CD4-positive, alpha-beta T cell treated with Interleukin-1 beta for 1 hour (primary cell): ENCODE data around the gene PRLHR.

Experiments
- DNase-seq, 2 donors: peaks; one replicate each; pipeline ENCODE4 v3.0.0-alpha.2; 2020 to 2022

PRLHR gene

DNA sequence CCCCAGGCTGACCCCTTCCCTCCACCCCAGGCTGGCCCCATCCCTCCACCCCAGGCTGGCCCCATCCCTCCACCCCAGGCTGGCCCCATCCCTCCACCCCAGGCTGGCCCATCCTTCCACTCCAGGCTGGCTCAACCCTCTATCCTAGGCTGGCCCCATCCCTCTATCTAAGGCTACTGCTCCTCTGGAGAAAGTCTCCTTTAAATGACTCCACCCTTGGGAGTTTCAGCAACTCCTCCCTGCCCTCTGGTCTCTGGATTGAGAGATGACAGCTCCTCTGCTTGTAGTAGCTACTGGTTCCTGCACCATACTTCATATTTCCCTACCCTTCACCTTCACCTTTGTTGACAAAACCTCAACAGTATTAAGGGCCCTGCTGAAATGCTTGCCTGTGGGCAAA is 8.5 kb downstream of the PRLHR start:
- no peak for DNase-seq

DNA sequence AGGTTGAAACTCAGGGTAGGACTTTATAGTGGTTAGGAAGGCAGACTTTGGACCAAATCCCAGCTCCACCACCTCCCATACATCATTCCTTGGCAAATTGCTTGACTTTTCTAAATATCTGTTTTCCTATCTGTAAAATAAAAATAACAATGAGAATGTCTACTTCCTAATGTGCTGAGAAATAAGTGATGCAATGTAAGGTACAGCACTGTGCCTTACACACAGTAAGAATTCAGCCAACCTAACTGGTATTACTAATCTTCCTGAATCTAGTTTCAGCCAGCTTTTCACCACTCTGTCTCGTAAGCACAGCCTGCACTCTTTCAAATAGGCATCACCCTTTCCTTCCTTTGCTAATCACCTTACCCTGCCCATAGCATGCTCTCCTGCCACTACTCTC is 9.7 kb downstream of the PRLHR start:
- no peak for DNase-seq

DNA sequence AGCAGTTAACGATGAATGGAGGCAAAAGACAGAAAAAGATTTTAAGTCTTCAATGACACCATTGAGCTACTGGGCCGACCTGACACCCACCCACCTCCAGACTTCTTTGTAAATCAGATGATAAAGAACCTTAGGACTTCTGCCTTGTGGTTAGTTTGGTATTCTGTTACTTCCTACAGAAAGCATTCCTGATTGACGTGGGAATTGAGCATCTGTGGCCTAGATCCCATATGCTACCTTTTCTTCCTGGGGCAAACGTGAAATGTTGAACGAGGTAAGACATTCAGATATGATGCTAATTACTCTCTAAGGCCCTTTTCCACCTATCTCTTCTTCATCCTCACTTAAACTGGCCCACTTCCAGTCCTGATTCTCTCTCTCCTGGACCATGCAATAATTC is 10.2 kb downstream of the PRLHR start:
- DNase-seq: no peak

DNA sequence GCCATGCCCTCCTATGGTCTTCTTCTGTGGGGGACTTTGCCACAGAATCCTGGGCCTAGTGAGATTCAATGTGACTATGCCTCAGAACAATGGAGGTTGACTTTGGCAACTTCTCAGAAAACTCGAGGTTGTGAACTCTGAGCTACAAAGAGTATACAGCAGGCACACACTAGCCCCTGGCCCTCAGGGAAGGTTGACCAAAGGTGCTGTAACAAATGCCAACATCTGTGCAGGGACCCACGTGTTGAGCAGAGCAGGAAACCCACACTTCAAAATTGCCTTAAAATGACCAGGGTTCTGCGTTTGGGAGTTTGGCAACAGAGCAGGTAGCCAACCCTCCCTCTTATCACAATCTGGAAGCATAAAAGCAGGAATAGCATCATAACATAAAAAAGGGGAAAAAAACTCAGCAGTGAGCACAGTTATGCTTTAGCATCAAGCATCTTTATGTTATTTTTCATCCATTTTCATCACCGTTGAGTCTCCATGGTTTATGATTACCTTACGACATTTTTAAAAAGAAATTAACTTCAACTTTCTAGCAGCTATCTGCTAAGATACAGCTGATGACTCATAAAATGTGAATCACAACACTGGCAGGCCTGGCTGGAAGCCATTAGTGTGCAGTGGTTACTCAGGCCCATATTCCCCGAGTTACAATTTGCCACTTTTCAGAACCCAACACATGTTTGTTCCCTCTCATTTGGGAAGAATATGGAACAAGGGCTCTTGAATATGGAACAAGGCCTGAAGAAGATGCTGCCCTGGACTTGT is 11.1 kb downstream of the PRLHR start:
- DNase-seq: no peak

DNA sequence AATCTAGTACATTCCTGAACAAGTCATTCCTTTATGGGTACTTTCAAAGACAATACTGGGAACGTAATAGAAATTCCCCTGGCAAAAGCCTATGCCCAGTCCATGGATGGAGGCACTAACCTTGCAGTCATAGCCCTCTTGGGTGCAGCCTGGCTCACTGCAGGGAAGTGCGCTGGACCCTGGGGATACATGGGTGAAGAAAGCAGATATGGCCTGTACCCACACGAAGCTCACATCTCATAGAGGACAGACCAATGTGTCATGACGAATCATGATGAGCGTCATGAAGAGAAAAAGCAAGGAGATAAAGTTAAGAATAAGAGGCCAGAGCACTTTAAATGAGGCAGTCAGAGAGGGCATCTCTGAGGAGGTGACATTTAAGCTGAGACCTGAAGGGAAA is 11.8 kb downstream of the PRLHR start:
- no peak for DNase-seq

DNA sequence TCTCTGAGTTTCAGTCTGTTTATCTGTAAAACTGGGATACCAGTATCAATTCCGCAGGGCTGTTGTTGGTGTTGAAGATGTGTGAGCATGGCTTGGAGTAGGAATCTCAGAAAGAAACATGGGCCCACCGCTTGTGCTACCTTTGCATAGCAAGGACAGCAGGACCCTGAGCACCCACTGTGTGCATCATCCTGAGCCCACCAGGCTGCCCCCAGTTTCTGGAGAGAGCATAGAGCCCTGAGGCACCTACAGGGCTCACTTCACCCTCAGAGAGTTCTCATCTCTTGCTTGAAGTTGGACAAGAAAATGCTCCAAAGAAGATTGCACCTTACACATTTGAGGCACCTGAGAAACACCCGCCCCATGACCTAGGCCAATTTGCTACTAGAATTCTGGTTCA is 12.9 kb downstream of the PRLHR start:
- no peak for DNase-seq

DNA sequence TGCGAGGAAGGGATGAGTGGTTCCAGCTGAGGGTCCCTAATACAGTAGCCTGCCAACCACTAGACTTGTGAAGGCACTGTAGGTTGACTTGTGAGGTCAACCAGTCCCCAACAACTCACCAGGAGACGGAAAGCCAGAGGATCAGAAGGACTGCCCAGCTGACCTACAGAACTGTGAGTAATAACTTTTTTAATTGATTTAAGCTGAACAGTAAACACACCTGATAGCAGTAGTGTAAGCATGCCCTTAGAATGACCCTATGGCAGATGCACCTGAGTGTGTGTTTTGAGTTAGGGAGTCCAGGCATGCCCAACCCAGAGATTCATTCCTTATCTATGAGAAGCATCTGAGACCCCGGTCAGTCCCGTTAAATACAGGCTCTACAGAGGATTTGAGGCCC is 14.1 kb downstream of the PRLHR start:
- DNase-seq: no peak

DNA sequence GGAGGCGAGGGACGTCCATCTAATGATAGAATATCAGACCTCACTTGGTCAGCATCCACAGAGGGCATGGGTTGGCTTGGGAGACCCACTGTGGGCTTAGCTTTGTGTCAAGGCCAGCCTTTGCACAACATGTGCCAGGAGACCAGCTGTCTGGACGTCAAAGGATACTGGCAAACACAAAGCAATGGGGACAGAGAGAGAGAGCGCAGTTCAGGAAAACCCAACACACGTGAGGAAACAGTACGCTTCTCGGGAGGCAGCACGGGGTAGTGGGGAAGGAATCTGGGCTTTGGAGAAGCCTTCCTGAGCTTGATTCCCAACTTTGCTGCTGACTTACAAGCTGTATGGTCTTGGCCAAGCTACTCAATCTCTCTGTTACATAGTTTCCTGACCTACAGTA is 14.7 kb downstream of the PRLHR start:
- DNase-seq: no peak

DNA sequence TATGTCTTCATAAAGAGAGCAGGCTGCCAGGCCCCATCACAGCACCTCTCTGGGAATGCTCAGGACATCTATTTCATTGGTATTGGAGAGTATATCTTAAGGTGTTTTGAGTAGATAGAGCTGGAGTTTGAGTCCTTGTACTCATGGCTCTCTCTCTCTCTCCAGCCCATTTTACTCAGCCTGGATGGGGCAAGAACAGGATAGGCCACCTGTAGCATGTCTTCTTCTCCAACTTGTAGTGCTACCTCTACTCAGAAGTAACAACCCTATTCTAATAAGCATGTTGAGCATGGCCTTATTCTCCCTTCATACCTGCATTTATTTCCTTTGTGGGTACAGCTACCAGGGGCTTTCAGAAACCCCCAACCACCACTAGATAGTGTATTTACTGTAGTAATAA is 21.9 kb downstream of the PRLHR start:
- no peak for DNase-seq

DNA sequence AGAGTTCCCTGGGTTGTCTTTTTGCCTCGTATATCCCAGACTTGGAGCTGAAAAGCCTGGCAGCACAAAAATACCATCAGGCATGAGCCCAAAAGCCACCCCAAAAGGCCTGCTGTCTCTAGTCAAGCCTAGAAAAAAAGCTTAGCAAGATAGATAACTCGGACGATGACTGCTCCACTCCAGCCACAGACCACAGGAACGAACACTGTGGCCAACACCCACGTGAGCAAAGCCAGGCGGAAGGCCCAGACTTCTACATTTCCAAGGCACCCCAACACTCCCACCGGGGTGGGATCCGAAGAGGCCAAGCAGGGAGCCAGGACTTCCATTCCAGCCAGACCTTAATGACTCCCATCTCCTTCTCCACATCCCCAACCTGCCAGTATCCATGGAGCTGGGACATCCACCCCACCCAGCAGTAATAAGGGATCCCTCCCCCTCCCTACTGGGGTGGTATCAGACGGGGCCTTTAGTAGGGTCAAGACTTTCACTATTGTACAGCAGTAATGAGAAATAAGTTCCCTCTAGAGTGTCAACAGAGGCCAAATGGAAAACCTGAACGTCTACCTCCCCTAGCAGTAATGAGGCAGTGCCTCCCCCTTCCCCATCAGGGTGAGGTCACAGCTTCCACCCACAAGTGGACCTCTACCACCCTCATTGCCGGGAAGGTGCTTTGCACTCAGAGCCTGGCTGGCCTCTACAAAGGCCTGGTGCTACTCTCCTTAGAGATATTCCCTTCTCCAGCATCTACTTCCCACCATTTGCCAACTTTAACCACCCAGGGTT is 23.0 kb downstream of the PRLHR start:
- no peak for DNase-seq

DNA sequence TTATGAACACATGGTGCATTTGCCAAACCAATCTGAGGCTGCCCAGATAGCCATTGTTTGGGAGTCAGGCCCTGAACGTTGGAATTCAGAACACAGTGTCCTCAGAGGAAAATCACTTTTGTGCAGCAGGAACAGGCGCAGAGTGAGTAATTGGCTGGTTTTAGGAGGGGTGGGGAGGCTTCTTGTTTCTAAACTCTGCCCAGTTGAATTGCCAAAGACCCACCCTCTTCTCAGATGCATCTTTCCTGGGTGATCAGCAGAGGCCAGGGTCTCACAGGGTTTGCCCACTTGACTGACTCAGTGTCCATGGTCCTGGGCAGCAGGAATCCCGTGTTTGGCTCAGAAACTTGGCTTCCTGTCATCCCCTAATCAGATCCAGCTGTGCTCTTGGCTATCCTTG is 24.3 kb downstream of the PRLHR start:
- no peak for DNase-seq

DNA sequence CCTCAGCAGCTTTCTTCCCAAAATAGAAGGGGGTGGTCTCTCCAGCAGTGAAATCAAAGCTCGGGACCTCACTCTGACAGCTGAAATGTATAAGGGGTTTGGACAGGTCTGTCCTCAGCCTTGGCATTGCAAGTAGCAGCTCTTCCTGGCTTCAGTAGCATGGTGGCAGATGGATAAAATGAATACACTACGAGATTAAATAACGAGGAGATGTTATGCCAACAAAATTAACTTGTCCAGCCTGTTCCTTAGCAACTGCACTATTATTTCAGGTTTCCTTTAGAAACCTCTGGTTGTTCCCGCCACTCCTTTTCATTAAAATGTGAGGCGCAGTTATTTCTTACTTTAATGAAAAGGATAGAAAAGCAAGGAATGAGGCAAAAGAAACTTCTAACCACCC is 24.9 kb downstream of the PRLHR start:
- DNase-seq: no peak

DNA sequence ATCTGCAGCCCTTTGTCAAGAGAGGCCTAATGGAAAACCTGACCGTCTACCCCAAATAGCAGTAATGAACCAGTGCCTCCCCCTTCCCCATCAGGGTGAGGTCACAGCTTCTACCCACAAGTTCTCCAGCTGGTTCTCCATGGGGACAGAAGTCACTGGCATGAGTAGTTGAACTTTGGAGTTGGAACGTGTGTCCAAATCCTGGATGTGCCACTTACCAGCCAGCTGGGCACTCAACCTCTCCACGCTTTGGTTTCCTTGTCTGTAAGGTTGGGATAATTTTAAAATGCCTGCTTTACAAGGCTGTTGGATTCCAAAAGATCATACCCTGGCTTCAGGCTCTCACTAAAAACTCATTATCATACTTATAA is 25.6 kb downstream of the PRLHR start:
- no peak for DNase-seq

DNA sequence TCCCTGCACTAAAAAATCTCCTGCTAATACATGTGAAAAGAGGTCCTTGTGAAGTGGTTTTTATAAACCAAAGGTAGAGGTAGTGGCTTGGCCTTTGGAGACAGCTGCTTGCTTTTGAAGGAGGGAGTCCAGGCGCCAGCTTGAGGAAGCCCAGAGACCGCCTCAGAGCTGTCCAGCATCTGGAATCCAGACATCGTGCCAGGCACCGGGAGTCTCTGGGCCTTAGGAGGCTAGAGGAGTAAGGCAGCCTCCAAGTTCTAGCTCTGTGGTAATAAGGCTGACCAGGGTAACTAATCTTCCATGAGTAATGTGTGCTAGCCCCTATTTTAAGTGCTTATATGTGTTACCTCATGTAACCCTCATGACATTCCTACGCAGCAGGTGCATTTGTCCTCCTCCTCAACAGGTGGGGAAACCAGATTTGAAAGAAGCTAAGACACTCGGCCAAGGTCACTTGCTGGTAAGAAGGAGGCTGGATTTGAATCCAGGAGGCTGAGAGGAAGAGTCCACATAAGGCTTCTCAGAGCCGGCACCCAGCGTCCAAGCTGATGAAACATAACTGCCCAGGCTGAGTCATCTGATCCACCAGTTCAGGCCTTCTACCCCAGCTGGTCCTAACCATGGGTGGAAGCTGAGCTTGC is 26.1 kb downstream of the PRLHR start:
- no peak for DNase-seq

DNA sequence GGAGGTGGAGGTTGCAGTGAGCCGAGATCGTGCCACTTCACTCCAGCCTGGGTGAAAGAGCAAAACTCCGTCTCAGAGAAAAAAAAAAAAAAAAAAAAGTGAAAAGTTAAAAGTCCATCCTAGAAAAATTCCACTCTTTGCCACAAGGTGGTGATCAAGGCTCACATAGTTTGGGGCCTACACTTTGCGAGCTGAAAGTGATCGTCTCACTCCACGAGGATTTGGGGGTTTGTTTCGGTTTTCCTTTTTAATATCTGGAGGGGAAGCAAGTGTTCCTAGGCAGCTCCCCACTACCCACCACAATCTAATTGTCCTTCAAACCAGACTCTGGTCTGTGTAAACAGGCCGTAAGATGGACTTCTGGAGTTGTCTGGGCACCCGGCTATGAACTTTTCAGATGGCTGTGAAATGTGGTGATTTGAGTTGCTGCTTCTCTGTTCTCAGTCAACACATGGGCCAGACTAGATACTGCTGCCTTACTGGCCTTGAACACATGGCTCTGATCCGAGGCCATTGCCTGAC is 27.1 kb downstream of the PRLHR start:
- DNase-seq: peak; percentile 35 to 73

DNA sequence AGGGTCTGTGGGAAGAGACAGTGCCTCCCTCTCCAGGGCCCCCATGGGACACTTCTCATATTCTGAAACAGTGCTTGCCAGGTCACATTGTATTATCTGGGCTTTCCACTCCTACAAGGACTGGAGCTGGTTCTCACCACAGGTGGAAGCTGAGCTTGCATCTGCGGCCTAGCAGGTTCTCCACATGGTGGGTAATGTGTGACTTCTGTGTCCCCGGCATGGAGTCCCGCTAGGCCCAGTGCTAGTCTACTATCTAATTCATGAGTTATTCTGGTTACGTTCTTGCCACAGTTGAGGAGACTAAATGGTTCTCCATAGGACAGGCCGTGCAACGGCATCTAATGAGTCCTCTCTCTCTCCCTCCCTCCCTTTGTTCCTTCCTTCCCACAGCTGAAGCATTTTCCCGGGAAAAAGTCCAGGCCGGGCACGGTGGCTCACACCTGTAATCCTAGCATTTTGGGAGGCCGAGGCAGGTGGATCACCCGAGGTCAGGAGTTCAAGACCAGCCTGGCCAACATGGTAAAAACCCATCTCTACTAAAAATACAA is 27.7 kb downstream of the PRLHR start:
- DNase-seq: no peak

DNA sequence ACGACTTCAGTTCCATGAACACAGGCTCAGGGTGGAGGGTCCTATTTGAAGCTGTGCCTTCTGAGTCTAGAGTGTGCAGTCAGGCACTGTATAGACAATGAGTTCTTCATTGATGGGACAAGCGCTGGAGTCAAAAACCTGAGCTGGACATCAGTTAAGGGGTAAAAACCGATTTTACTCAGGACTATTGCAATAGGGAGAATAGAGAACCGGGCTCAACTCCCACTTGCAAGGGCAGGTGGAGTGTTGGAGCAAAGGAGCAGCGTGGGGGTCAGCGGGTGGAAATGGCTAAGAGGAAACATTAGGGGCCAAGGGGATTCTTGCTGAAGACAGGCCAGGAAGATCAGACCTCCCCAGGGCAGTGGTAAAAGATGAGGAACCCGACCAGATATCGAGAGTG is 28.5 kb downstream of the PRLHR start:
- DNase-seq: no peak

DNA sequence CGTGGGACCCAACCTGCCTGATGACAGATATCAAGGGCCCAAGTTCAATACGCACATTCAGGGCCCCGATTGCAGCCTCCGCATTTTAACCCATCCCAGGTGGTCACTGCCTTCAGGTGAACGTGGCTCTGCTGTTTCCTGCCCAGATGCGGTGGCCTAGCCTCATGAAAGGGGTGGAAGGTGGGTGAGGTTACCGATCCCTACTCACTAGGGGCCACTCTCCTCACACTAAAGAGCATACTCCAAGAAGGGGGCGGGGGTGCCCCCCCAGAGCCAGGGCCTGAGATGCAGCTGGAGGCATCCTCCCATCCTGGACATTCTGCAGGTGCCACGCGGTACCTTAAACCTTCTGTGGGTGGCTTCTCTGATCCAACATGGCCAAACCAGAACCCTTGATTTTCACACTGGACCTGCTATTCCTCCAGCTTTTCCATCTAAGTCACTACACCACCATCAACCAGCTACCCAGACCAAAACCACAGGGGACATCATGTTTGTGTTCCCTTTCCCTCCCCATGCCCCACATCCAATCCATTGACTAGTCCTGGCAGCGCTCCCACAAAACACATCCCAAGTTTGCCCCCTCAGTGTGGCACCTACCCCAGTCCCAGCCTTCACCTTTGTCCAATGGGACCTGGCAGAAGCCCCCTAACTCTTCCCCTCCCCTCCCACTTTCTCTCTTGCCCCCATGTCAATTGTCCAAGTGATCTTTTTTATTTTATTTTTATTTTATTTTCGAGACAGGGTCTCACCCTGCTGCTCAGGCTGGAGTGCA is 30.0 kb downstream of the PRLHR start:
- no peak for DNase-seq

DNA sequence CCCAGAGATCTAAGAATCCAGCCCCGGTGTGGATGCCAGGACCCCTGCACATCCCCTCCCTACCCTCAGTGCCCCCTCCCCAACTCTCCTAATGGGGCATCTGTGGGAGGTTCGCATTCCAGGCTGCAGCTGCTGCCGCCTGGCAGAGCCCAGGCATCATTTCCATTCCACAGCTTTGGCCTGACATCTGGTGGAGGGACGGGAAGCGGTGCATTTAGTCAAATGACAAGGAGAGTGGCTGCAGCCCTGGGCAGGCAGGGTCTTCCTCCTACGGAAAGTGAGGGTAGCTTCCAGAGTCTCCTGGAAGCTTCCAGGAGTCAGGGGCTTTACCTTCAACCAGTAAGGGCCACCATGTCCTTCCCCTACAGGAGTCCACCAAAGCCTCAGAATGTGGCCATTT is 30.8 kb downstream of the PRLHR start:
- no peak for DNase-seq

DNA sequence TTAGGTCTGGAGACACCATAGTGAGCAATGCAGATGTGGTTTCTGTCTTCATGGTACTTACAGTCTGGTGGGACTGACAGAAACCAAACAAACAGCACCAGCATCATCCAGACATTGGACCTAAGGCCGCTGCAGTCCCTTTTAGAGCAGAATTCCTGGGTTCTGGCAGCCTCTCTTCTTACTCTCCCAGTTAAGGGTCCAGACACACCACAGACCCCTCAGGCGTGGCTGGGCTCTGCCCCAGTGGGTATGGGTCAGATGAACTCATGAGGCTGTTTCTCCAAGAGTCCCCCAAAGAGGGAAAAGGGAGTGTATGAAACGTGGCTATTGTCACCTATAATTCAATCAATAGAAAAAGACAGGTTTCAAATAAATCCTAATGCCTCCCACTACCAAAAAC is 31.3 kb downstream of the PRLHR start:
- DNase-seq: no peak

DNA sequence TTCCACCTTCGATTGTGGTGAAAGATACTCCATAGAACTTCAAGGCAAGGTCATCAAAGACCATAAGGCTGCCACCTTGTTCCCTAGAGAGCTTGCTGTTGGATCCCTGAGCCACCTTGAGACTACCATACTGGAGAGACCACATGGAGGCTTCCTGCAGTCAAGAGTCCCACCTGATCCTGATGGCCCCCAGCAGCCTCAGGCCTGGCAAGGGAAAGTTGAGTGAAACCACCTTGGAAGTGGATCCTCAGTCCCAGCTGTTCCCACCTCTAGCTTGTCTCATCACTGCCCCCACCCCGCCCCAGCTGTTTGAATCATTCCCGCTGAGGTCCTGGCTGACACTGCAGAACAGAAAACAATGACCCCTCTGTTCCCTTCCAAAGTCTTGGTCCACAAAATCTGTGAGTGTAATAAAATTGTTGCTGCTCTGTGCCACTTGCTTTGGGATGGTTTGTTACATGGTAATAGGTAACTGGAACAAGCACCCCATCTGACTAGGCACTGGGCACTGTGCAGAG is 32.0 kb downstream of the PRLHR start:
- no peak for DNase-seq

DNA sequence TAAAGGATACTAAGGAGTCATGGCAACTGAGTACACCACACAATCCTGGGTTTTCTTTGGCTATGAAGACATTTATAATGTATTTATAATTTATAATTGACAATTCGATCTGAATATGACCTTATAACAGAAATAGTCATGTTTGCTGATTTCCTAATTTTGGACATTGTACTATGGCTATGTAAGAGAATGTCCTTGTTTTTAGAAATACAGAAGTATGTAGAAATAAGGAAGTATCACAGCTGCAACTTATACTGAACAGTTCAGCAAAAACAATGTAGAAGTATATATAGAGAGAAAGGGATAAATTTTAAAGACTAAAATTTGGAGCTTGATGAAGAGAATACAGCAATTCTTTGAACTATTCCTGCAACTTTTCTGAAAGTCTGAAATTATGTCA is 32.6 kb downstream of the PRLHR start:
- DNase-seq: no peak

DNA sequence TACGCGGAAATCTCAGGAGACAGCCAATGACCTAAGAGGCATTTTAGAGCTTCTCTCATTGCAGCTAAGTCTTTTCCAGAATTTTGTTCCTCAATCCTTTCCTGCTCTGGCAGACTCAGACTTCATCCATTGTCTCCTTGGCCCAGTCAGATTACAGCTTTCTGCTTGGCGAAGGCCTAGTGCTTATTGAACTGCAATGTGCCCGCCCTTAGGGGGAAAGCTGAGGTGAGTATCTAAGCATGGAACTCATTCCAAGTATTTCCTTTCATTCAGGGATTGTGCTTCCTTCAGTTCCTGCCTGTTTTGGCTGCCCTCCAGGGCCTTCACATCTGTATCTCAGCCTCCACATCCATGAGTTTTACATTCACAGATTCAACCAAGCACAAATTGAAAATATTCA is 37.5 kb downstream of the PRLHR start:
- DNase-seq: no peak
